ENCODE results near the gene C17orf114.

The C17orf114 gene

DNA sequence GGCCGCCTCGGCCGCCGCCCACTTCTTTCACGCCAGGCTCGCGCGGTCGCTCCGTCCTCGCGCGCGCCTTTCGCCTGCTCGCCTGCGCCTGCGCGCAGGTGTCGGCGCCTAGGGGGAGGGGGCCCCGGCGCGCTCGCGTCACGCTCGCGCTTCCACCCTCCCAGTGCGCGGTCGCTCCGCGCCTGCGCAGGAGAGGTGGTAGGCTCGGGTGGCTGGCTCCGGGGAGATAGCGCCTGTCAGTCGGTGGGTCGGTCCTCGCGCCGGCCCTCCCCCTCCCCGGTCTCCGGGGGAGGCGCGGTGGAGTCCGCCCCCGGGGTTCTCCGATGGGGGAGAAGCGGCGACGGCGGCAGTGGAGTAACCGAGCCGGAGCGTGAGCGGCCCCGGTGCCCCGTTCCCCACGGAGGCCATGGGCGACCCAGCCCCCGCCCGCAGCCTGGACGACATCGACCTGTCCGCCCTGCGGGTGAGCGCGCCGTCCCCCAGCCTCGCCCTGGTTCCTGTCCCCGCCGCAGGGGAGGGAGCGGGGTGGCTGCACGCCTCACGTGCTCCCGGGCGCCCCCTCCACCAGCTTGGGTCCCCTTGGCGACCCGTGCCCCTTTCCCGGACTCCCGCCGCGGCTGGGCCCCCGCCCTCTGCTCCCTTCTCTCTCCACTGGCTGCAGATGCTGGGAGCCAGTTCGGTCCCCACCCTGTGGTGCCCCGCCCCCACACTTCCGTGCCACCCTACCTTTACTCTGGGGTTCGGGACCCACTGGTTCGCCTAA, 31.2 kb upstream of the C17orf114 start, which contains the start of gene MINK1 (continued):
- 0 out of 2 replicates have a peak, but pooled peaks have one; percentile 38 for TF ChIP-seq SATB2 (CRISPR knock-in tag; IDR thresholded peaks at IDR 0.05)
- TF ChIP-seq ZNF343 (CRISPR knock-in tag; IDR thresholded peaks at IDR 0.05), result 0 out of 2 replicates have a peak, but pooled peaks have one; percentile 58
- no peak for TF ChIP-seq FOSL2 (CRISPR knock-in tag; IDR thresholded peaks at IDR 0.05)
- 0 out of 2 replicates have a peak, but pooled peaks have one; percentile 29 for TF ChIP-seq ZSCAN25 (CRISPR knock-in tag; IDR thresholded peaks at IDR 0.05)
- TF ChIP-seq ZKSCAN5 (CRISPR knock-in tag; IDR thresholded peaks at IDR 0.05), result no peak
- 0 out of 2 replicates have a peak, but pooled peaks have one; percentile 59 for TF ChIP-seq PAWR (CRISPR knock-in tag; IDR thresholded peaks at IDR 0.05; ENCODE audit: borderline replicate concordance)
- TF ChIP-seq GATAD2A (CRISPR knock-in tag; IDR thresholded peaks at IDR 0.05), result no peak
- TF ChIP-seq, protein P1, sequence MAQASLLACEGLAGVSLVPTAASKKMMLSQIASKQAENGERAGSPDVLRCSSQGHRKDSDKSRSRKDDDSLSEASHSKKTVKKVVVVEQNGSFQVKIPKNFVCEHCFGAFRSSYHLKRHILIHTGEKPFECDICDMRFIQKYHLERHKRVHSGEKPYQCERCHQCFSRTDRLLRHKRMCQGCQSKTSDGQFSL (CRISPR knock-in tag; IDR thresholded peaks at IDR 0.05), result no peak
- TF ChIP-seq ZNF747 (CRISPR knock-in tag; IDR thresholded peaks at IDR 0.05; ENCODE audit: borderline replicate concordance), result no peak
- peak; percentile 90; the same call in 1 of the 2 replicates for TF ChIP-seq ZNF383 (CRISPR knock-in tag; IDR thresholded peaks at IDR 0.05; ENCODE audit: borderline replicate concordance)
- TF ChIP-seq ZNF230 (CRISPR knock-in tag; IDR thresholded peaks at IDR 0.05), result peak; percentile 75; the same call in 1 of the 2 replicates
- TF ChIP-seq TBL1XR1 (IDR thresholded peaks at IDR 0.05; ENCODE audit: borderline replicate concordance, low read length, partially characterized antibody), result no peak
- TF ChIP-seq, protein P2, sequence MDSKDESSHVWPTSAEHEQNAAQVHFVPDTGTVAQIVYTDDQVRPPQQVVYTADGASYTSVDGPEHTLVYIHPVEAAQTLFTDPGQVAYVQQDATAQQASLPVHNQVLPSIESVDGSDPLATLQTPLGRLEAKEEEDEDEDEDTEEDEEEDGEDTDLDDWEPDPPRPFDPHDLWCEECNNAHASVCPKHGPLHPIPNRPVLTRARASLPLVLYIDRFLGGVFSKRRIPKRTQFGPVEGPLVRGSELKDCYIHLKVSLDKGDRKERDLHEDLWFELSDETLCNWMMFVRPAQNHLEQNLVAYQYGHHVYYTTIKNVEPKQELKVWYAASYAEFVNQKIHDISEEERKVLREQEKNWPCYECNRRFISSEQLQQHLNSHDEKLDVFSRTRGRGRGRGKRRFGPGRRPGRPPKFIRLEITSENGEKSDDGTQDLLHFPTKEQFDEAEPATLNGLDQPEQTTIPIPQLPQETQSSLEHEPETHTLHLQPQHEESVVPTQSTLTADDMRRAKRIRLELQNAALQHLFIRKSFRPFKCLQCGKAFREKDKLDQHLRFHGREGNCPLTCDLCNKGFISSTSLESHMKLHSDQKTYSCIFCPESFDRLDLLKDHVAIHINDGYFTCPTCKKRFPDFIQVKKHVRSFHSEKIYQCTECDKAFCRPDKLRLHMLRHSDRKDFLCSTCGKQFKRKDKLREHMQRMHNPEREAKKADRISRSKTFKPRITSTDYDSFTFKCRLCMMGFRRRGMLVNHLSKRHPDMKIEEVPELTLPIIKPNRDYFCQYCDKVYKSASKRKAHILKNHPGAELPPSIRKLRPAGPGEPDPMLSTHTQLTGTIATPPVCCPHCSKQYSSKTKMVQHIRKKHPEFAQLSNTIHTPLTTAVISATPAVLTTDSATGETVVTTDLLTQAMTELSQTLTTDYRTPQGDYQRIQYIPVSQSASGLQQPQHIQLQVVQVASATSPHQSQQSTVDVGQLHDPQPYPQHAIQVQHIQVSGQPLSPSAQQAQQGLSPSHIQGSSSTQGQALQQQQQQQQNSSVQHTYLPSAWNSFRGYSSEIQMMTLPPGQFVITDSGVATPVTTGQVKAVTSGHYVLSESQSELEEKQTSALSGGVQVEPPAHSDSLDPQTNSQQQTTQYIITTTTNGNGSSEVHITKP (CRISPR knock-in tag; IDR thresholded peaks at IDR 0.05; ENCODE audit: low read depth), result no peak
- peak; percentile 63 for TF ChIP-seq SALL1 (CRISPR knock-in tag; IDR thresholded peaks at IDR 0.05)
